Measurements from ENCODE around the gene SLX1A. TPM values are rescaled to one million over a fixed set of nuclear protein-coding genes. Genes with fewer than 3 reads are reported as not detected.
"Not testable (repeated sequence)": the region's sequence is repeated elsewhere in the genome, so short reads cannot be mapped to it uniquely, and the experiment has no call there.

The SLX1A gene
- total RNA-seq = 28.6 TPM
- long read RNA-seq, transcript SLX1A-201 (6 exons, 1,091 nt) = major isoform, 23 of 39 reads
- long read RNA-seq, transcript SLX1A-206 (5 exons, 1,558 nt) = minor isoform, 11 of 39 reads
- long read RNA-seq, partial matches to known transcripts = 4 of 39 reads
- long read RNA-seq, other reads (novel, unspliced or antisense) = 1 of 39 reads

GRCh38 chr16:30193615-30194014 is at the start of gene SLX1A, which contains the start of gene BOLA2B:
TSS of gene SLX1A (plus strand) at chr16:30193875. CDS start at chr16:30194085, 210 bp downstream.
TSS of gene BOLA2B (minus strand) at chr16:30193666. CDS start at chr16:30193595, 71 bp downstream.
- H3K4me1 ChIP-seq; H3K36me3 ChIP-seq; H3K27ac ChIP-seq; H3K27me3 ChIP-seq (ENCODE audit: low read depth); DNase-seq; H3K9me3 ChIP-seq; intact Hi-C loops (cut with DNase I): not testable (repeated sequence)
- H3K4me3 ChIP-seq = peak within 1 kb of the TSS; percentile 53
- ATAC-seq = peak; percentile 97

- DNase-seq (no peak), ATAC-seq (no peak)
- Histone ChIP-seq H3K27me3 (ENCODE audit: low read depth) (no peaks in the 10 kb centered on the region), H3K4me1 (no peaks in the 10 kb centered on the region), H3K4me3 (no peak overlapping the region), H3K9me3 (peaks cover 2% of the 10 kb centered on the region), H3K27ac (no peak overlapping the region), H3K36me3 (no peaks in the 10 kb centered on the region)
- intact Hi-C loops (cut with DNase I) = no loop called here
- TF ChIP-seq CTCF (IDR thresholded peaks at IDR 0.05) = no peak
Measured at GRCh38 chr16:30144017-30144416, 49.7 kb upstream of the SLX1A start.

- no peak overlapping the region for H3K4me3 ChIP-seq
- H3K9me3 ChIP-seq = peaks cover 11% of the 10 kb centered on the region
- no peak overlapping the region for H3K27ac ChIP-seq
- no peak for TF ChIP-seq CTCF (IDR thresholded peaks at IDR 0.05)
- DNase-seq = no peak
- no peaks in the 10 kb centered on the region for H3K36me3 ChIP-seq
- intact Hi-C loops (cut with DNase I) = no loop called here
- H3K27me3 ChIP-seq (ENCODE audit: low read depth) = no peaks in the 10 kb centered on the region
- no peak for ATAC-seq
- H3K4me1 ChIP-seq = no peaks in the 10 kb centered on the region
Measured at GRCh38 chr16:30144917-30145316, 48.8 kb upstream of the SLX1A start.

- intact Hi-C loops (cut with DNase I) = no loop called here
- Histone ChIP-seq H3K27me3 (ENCODE audit: low read depth) (no peaks in the 10 kb centered on the region), H3K4me1 (no peaks in the 10 kb centered on the region), H3K9me3 (peaks cover 12% of the 10 kb centered on the region), H3K4me3 (no peak overlapping the region), H3K27ac (no peak overlapping the region), H3K36me3 (no peaks in the 10 kb centered on the region)
- no peak for TF ChIP-seq CTCF (IDR thresholded peaks at IDR 0.05)
- no peak for DNase-seq
- no peak for ATAC-seq
Measured at GRCh38 chr16:30145657-30146056, 48.0 kb upstream of the SLX1A start.

- intact Hi-C loops (cut with DNase I) = no loop called here
- DNase-seq = no peak
Measured at GRCh38 chr16:30147843-30148510, 45.7 kb upstream of the SLX1A start.

More at GRCh38 chr16:30147843-30148510, 45.7 kb upstream of the SLX1A start:
- Histone ChIP-seq H3K4me1 (no peaks in the 10 kb centered on the region), H3K36me3 (no peaks in the 10 kb centered on the region), H3K9me3 (peaks cover 12% of the 10 kb centered on the region), H3K4me3 (no peak overlapping the region), H3K27me3 (ENCODE audit: low read depth) (no peaks in the 10 kb centered on the region), H3K27ac (no peak overlapping the region)
- no peak for ATAC-seq
- no peak for TF ChIP-seq CTCF (IDR thresholded peaks at IDR 0.05)
